T47D (cell line): ENCODE measurements around the gene BPTF.
"Not testable (repeated sequence)": the region's sequence is repeated elsewhere in the genome, so short reads cannot be mapped to it uniquely, and the experiment has no call there.

ENCODE experiments used
- DNase-seq, 2 experiments: peaks; one replicate each; pipeline versions ENCODE4 v3.0.0 to v3.0.0-alpha.2; 2011 to 2012; ENCODE audit warnings: low read depth in 1 of 2, low spot score in 1 of 2
- JUND ChIP-seq: IDR thresholded peaks from 2 replicates; pipeline ENCODE4 v1.6.1; 2012; ENCODE audit warnings: low read depth
- in situ Hi-C: cut with HindIII; loops from 2 replicates; pipeline ENCODE4 v1.10.0; 2016; ENCODE audit warnings: low sequenced_read_pairs, low pct_unique_long_range_greater_than_20kb

BPTF gene

GRCh38 chr17:67824735-67825626, at the start of gene BPTF:
TSS of gene BPTF (plus strand) at chr17:67825503. CDS start at chr17:67825725, 222 bp downstream.
- TF ChIP-seq JUND: no peak
- in situ Hi-C loops: no loop called here
- DNase-seq: peak; percentile 91 to 96

DNA sequence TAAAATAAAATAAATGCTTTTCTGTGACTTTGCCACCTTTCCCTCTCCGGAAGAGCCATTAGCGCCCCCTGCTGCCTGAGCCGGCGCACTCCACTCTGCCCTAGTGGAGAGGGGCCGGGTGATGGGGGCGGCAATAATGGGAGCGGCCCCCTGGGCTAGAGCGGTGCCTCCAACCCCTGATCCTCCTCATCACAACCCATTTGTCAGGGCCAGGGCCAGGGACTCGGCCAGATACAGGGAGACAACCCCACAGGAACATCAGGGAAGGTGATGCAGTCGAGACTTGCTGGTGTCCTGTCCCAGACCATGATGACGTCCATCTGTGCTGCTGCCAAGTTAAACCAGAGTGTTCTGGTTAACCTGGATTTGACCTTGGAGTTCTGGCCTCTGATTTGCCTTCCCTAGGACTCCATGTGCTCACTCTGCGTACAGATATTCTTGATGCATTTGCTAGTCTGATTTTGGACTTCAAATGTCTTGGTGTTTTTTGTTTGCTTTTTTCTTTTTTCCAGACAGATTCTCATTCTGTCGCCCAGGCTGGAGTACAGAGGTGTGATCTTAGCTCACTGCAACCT, 46.1 kb upstream of the BPTF start:
- TF ChIP-seq JUND: no peak
- DNase-seq: peak; percentile 23 to 82
- in situ Hi-C loops: no loop called here

DNA sequence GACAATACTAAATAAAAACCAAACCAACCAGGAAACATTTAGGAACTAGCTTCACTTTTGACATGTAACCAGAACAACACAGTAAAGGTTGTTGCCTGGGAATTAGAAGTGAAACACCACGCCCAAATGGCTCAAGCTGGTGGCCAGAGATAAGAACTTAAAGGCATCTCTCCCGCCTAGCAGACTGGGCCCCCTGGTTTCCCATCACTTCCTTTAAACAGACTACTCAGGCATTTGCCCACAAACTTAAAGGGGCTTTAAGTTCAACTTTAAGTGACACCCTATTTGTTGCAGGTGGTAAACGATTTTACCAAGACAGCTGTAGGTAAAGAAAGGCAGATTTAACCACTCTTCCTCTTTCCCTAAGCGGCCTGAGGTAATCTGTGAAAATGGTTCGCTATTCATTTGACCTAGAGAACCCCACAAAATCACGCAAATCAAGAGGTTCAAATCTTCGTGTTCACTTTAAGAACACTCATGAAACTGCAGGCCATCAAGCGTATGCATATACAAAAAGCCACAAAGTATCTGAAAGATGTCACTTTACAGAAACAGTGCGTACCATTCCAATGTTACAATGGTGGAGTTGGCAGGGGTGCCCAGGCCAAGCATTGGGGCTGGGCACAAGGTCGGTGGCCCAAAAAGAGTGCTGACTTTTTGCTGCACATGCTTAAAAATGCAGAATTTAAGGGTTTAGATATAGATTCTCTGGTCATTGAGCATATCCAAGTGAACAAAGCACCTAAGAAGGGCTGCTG, 40.8 kb upstream of the BPTF start:
- in situ Hi-C loops: no loop called here
- no peak for DNase-seq

GRCh38 chr17:67785122-67785477, 40.2 kb upstream of the BPTF start:
- in situ Hi-C loops: no loop called here
- TF ChIP-seq JUND: no peak
- DNase-seq: no peak

More for the DNA sequence above, 40.8 kb upstream of the BPTF start:
- no peak for TF ChIP-seq JUND

DNA sequence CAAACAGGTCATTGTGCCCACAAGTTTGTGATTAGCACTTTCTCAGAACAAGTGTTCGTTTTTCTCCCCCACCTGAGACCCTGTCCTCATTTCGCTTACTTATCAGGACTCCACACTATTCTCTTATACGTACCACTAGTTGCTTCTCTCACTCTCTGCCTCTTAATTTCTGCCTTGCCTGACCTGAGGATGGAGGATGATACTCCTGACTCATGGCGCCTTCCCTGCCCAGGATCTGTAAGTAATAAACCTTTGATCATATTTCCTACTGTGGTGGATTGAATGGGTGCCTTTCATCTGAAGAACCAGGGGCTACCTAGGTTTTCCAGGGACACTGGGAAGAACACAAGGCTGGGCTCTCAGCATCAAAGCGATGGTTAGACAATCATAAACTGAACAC, 39.8 kb upstream of the BPTF start:
- in situ Hi-C loops: no loop called here
- no peak for DNase-seq
- TF ChIP-seq JUND: no peak

GRCh38 chr17:67800495-67800928, 24.8 kb upstream of the BPTF start:
- no peak for TF ChIP-seq JUND
- peak; percentile 64 to 90 for DNase-seq
- in situ Hi-C loops: no loop called here

DNA sequence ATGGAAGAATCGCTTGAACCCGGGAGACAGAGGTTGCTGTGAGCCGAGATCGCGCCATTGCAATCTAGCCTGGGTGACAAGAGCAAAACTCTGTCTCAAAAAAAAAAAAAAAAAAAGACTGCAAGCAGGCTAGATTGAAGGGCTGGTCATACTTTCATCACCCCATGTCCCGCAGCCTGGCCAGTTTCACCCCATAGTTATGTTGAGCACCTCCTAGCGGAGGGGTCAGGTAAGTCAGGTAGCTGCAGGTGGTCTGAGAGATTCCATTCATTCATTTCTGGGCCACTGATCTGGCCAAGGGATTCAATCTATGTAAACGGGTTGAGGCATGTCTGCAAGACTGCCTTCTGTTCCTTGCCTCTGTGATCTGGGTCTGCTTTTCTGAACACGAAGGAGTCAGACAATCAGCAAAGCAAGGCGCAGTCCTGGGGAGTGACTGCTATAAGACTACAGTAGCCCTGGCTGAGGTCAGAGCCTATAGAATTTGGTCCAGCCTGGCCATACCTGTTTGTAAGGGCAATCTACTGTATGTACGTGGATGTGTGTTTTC, 23.6 kb upstream of the BPTF start:
- in situ Hi-C loops: no loop called here
- no peak for TF ChIP-seq JUND
- DNase-seq: peak in 1 of 2 experiments; percentile 33

GRCh38 chr17:67810464-67810863, 14.8 kb upstream of the BPTF start:
- in situ Hi-C loops: no loop called here
- DNase-seq: peak in 1 of 2 experiments; percentile 28
- no peak for TF ChIP-seq JUND

- DNase-seq, in situ Hi-C loops: not testable (repeated sequence)
Measured at GRCh38 chr17:67812380-67812779, 12.9 kb upstream of the BPTF start.

DNA sequence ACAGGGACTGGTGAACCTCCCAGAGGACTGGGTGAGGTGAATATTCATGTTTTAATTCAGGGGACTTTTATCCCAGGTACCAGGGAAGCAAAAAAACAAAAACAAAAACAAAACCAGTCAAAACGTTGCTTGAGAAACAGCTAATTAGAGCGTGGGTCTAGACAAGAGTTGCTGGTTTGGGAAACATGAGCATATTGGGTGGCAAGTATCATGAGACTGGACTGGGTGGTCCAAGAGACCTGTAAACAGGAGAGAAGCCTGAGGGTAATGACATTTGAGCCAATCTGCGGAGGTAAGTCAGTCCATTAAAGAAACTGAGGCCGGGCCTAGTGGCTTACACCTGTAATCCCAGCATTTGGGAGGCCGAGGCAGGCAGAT, 11.5 kb upstream of the BPTF start:
- no peak for TF ChIP-seq JUND
- DNase-seq: no peak
- in situ Hi-C loops: no loop called here

DNA sequence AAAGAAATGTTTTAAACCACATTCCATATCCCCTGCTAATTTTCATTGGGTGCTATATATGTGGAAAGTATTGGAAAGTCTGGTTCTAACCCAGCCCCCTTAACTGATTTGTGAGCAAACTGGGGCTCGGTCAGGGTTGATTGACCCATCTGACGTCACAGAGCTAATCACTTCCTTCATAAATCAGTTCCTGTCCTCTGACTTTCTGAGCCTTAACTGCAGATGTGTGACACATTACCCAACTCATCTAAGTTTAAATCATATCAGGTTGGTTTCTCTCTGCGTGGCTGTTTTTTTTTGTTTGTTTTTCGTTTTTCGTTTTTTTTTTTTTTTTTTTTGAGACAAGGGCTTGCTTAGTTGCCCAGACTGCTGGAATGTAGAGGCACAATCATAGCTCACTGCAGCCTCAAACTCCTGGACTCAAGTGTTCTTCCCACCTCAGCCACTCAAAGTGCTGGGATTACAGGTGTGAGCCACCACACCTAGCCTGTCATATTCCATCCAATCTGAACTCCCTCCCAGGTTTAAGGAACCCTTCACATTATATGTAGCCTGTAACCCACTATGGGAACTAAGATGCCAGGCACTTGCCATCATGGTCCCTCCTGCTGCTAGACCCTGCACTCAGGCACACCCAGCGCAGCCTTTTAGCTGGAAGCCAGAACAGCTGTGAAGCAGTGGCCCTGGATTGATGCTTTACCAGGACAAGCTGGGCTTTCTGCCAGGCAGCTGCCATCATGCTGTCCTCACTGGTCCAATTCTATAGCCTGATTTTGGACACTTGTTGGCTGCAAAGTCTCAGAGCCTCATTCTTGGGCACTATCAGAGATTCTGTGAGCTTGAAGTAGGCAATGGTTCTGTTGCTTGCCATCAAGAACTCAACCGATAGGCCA, 6.9 kb upstream of the BPTF start:
- in situ Hi-C loops: no loop called here
- no peak for TF ChIP-seq JUND
- no peak for DNase-seq

GRCh38 chr17:67819722-67820121, 5.6 kb upstream of the BPTF start:
- in situ Hi-C loops: no loop called here
- TF ChIP-seq JUND: no peak
- DNase-seq: no peak
